ENCODE measurements around the gene NEK6.

Gene NEK6

GRCh38 chr9:124265551-124265950 is 7.8 kb downstream of the NEK6 start:
- Histone ChIP-seq H3K27ac (ENCODE audit: low read length) (no peak overlapping the region), H3K36me3 (ENCODE audit: insufficient read depth, low read depth, low read length) (no peaks in the 10 kb centered on the region), H3K4me1 (ENCODE audit: insufficient read depth, low read length) (peaks cover 16% of the 10 kb centered on the region), H3K4me3 (ENCODE audit: low read length) (no peak overlapping the region), H3K9me3 (ENCODE audit: insufficient read depth, low read depth, low read length) (no peaks in the 10 kb centered on the region), H3K27me3 (ENCODE audit: insufficient read depth, low read length) (no peaks in the 10 kb centered on the region), H3K9ac (ENCODE audit: low read depth, low read length) (no peak overlapping the region)

GRCh38 chr9:124266139-124266825 is 8.5 kb downstream of the NEK6 start:
- H3K9ac ChIP-seq (ENCODE audit: low read depth, low read length), result no peak overlapping the region
- no peaks in the 10 kb centered on the region for H3K27me3 ChIP-seq (ENCODE audit: insufficient read depth, low read length)
- no peaks in the 10 kb centered on the region for H3K36me3 ChIP-seq (ENCODE audit: insufficient read depth, low read depth, low read length)
- H3K27ac ChIP-seq (ENCODE audit: low read length), result no peak overlapping the region
- no peak overlapping the region for H3K4me3 ChIP-seq (ENCODE audit: low read length)
- no peaks in the 10 kb centered on the region for H3K9me3 ChIP-seq (ENCODE audit: insufficient read depth, low read depth, low read length)
- peaks cover 16% of the 10 kb centered on the region for H3K4me1 ChIP-seq (ENCODE audit: insufficient read depth, low read length)

DNA sequence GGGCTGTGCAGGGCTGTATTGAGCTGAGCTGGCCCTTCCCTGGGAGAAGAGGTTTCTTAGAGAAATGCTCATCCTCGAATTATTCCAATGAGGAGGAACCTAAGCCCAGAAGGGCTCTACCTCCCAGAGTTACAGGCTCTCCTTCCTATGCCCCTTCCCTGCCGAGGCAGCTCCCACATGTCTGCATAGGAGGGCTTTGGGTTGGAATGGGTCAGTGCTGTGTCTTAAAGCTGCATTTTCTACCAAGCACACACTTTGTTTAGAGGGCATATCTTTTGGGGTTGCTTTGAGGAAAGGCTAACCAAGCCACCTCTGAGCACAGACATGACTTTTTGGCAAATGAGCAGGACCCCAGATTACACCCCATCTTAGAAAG is 9.1 kb downstream of the NEK6 start:
- H3K4me3 ChIP-seq (ENCODE audit: low read length), result no peak overlapping the region
- no peaks in the 10 kb centered on the region for H3K36me3 ChIP-seq (ENCODE audit: insufficient read depth, low read depth, low read length)
- no peaks in the 10 kb centered on the region for H3K9me3 ChIP-seq (ENCODE audit: insufficient read depth, low read depth, low read length)
- H3K27ac ChIP-seq (ENCODE audit: low read length), result no peak overlapping the region
- H3K27me3 ChIP-seq (ENCODE audit: insufficient read depth, low read length), result no peaks in the 10 kb centered on the region
- no peak overlapping the region for H3K9ac ChIP-seq (ENCODE audit: low read depth, low read length)
- H3K4me1 ChIP-seq (ENCODE audit: insufficient read depth, low read length), result peaks cover 13% of the 10 kb centered on the region

- peaks cover 7% of the 10 kb centered on the region for H3K4me1 ChIP-seq (ENCODE audit: insufficient read depth, low read length)
- no peaks in the 10 kb centered on the region for H3K36me3 ChIP-seq (ENCODE audit: insufficient read depth, low read depth, low read length)
- no peak overlapping the region for H3K4me3 ChIP-seq (ENCODE audit: low read length)
- H3K9ac ChIP-seq (ENCODE audit: low read depth, low read length), result no peak overlapping the region
- no peaks in the 10 kb centered on the region for H3K9me3 ChIP-seq (ENCODE audit: insufficient read depth, low read depth, low read length)
- H3K27ac ChIP-seq (ENCODE audit: low read length), result no peak overlapping the region
- no peaks in the 10 kb centered on the region for H3K27me3 ChIP-seq (ENCODE audit: insufficient read depth, low read length)
These were observed 9.6 kb downstream of the NEK6 start for GRCh38 chr9:124267271-124267807.

DNA sequence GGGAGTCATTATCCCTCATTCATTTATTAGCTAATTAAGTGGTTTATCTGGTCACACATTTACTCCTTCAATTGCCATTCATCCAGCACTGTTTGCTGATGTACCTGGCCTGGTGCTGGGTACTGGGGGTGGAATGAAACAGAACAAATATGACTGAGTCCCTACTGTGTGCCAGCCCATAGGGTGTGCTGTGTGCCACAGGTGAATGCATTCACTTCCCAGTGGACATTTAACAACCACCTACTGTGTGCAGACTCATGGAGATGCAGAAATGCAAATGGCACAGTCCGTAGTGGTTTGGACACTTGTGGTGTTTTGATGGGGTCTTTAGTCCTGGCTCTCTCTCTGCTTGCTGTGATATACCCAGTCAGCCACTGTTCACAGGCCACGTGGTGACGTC is 10.5 kb downstream of the NEK6 start:
- H3K36me3 ChIP-seq (ENCODE audit: insufficient read depth, low read depth, low read length), result no peaks in the 10 kb centered on the region
- H3K27ac ChIP-seq (ENCODE audit: low read length), result no peak overlapping the region
- no peaks in the 10 kb centered on the region for H3K27me3 ChIP-seq (ENCODE audit: insufficient read depth, low read length)
- no peak overlapping the region for H3K9ac ChIP-seq (ENCODE audit: low read depth, low read length)
- H3K4me1 ChIP-seq (ENCODE audit: insufficient read depth, low read length), result peaks cover 2% of the 10 kb centered on the region; the same call in 1 of the 2 replicates
- no peak overlapping the region for H3K4me3 ChIP-seq (ENCODE audit: low read length)
- no peaks in the 10 kb centered on the region for H3K9me3 ChIP-seq (ENCODE audit: insufficient read depth, low read depth, low read length)

DNA sequence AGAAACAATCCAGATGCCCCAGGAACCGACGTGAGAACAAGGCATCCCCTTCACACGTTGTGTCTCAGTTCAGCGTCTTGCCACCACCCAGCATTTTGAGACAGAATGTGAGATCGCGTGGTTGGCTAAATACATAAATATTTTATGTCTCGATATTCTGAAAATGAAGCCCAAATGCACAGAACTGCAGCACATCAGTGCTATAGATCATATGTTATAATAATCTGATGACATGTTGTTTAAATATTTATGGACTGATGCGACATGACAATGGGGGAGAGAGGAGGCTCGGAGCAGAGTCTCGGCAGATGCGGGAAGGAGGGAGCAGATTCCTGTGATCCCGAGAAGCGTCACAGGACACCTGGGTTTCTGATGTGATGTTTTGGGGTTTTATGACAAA is 10.9 kb downstream of the NEK6 start:
- no peaks in the 10 kb centered on the region for H3K27me3 ChIP-seq (ENCODE audit: insufficient read depth, low read length)
- no peaks in the 10 kb centered on the region for H3K4me1 ChIP-seq (ENCODE audit: insufficient read depth, low read length)
- no peaks in the 10 kb centered on the region for H3K9me3 ChIP-seq (ENCODE audit: insufficient read depth, low read depth, low read length)
- H3K36me3 ChIP-seq (ENCODE audit: insufficient read depth, low read depth, low read length), result no peaks in the 10 kb centered on the region
- no peak overlapping the region for H3K4me3 ChIP-seq (ENCODE audit: low read length)
- H3K9ac ChIP-seq (ENCODE audit: low read depth, low read length), result no peak overlapping the region
- no peak overlapping the region for H3K27ac ChIP-seq (ENCODE audit: low read length)

DNA sequence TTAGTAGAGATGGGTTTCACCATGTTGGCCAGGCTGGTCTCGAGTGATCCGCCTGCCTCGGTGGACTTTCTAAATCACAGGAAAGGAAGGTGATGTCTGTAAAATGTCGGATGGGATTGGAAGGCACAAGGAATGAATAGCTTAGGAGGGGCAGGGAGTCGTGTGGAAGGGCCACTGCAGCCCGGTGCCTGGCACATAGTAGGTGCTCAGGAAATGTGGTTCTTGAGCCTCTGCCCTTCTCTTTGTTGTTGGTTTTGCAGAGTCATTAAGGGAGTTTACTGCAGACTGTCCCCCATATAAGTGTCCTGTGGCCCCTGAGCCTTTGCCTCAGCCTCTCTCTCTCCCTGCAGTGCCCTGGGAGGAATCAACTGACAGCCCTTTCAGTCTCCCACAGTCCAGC is 11.8 kb downstream of the NEK6 start:
- H3K4me1 ChIP-seq (ENCODE audit: insufficient read depth, low read length), result no peaks in the 10 kb centered on the region
- H3K9ac ChIP-seq (ENCODE audit: low read depth, low read length), result no peak overlapping the region
- no peak overlapping the region for H3K27ac ChIP-seq (ENCODE audit: low read length)
- no peak overlapping the region for H3K4me3 ChIP-seq (ENCODE audit: low read length)
- H3K36me3 ChIP-seq (ENCODE audit: insufficient read depth, low read depth, low read length), result no peaks in the 10 kb centered on the region
- H3K27me3 ChIP-seq (ENCODE audit: insufficient read depth, low read length), result no peaks in the 10 kb centered on the region
- H3K9me3 ChIP-seq (ENCODE audit: insufficient read depth, low read depth, low read length), result no peaks in the 10 kb centered on the region

DNA sequence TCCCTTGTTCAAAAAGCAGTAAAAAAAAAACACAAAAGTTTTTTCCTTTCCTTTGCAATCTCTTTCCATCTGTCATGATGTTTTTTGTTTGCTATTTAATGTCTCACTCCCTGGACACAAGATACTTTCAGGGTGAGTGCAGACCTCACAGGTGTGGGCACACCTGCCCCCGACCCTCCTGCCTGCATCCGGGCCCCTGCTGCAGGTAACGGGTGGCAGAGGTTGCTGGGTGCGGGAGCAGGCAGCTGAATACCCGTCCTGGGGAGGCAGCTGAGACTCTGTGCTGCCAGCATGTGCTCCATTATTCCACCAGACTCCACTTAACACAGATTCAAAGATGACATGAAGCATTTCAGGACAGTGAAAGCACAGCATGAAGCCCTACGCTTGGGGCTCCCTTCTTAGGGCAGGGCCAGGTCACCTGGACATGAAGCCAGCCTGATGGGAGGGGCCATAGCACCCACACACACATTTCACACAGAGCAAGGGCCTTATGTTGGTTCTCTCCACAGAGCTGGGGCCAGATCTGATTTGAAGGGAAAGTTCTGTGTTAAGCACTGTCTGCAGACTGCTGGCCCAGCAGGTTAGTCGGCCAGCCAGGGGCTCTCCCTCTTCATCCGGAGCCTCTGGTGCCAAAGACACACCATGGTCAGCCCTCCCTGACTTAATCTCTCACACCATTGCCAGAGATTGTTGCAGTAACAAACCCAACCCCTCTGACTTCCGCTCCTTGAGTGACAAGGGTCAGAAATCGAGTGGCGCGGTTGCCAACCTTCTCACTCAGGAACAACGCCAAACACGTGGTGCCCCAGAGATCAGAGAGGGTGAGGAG is 13.0 kb downstream of the NEK6 start:
- Histone ChIP-seq H3K4me1 (ENCODE audit: insufficient read depth, low read length) (no peaks in the 10 kb centered on the region), H3K4me3 (ENCODE audit: low read length) (no peak overlapping the region)

GRCh38 chr9:124271660-124272059 is 13.9 kb downstream of the NEK6 start:
- no peak overlapping the region for H3K9ac ChIP-seq (ENCODE audit: low read depth, low read length)
- H3K9me3 ChIP-seq (ENCODE audit: insufficient read depth, low read depth, low read length), result no peaks in the 10 kb centered on the region
- H3K36me3 ChIP-seq (ENCODE audit: insufficient read depth, low read depth, low read length), result no peaks in the 10 kb centered on the region
- H3K4me3 ChIP-seq (ENCODE audit: low read length), result no peak overlapping the region
- H3K27me3 ChIP-seq (ENCODE audit: insufficient read depth, low read length), result no peaks in the 10 kb centered on the region
- H3K4me1 ChIP-seq (ENCODE audit: insufficient read depth, low read length), result no peaks in the 10 kb centered on the region
- H3K27ac ChIP-seq (ENCODE audit: low read length), result no peak overlapping the region

More for the DNA sequence above, 13.0 kb downstream of the NEK6 start:
- Histone ChIP-seq H3K27ac (ENCODE audit: low read length) (no peak overlapping the region), H3K9ac (ENCODE audit: low read depth, low read length) (no peak overlapping the region), H3K9me3 (ENCODE audit: insufficient read depth, low read depth, low read length) (no peaks in the 10 kb centered on the region), H3K36me3 (ENCODE audit: insufficient read depth, low read depth, low read length) (no peaks in the 10 kb centered on the region), H3K27me3 (ENCODE audit: insufficient read depth, low read length) (no peaks in the 10 kb centered on the region)

GRCh38 chr9:124272118-124272517 is 14.4 kb downstream of the NEK6 start:
- no peaks in the 10 kb centered on the region for H3K36me3 ChIP-seq (ENCODE audit: insufficient read depth, low read depth, low read length)
- no peak overlapping the region for H3K27ac ChIP-seq (ENCODE audit: low read length)
- H3K9ac ChIP-seq (ENCODE audit: low read depth, low read length), result 0 out of 2 replicates have a peak overlapping the region, but pooled peaks have one; percentile 7
- H3K9me3 ChIP-seq (ENCODE audit: insufficient read depth, low read depth, low read length), result no peaks in the 10 kb centered on the region
- H3K4me3 ChIP-seq (ENCODE audit: low read length), result no peak overlapping the region
- no peaks in the 10 kb centered on the region for H3K27me3 ChIP-seq (ENCODE audit: insufficient read depth, low read length)
- no peaks in the 10 kb centered on the region for H3K4me1 ChIP-seq (ENCODE audit: insufficient read depth, low read length)

DNA sequence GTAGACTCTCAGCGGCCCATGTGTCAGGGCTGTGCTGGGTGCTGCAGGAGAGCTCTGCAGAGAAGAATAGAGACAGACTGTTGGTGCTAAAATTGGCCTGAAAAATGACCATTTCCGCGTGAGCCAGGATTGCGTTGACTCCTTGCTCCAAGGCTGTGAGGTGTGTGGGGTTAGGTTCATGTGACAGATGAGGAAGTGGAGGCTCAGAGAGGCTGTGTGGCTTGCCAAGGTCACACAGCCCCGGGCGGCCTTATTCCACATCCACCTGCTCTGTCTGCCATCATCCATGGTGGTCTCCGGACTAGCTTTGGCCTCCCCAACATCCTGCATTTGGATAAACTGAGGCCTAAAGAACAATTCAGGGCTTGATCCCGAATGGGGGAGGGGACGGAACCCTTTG is 15.2 kb downstream of the NEK6 start:
- Histone ChIP-seq H3K9ac (ENCODE audit: low read depth, low read length) (0 out of 2 replicates have a peak overlapping the region, but pooled peaks have one; percentile 7), H3K27ac (ENCODE audit: low read length) (no peak overlapping the region), H3K4me1 (ENCODE audit: insufficient read depth, low read length) (no peaks in the 10 kb centered on the region), H3K36me3 (ENCODE audit: insufficient read depth, low read depth, low read length) (no peaks in the 10 kb centered on the region), H3K27me3 (ENCODE audit: insufficient read depth, low read length) (no peaks in the 10 kb centered on the region), H3K4me3 (ENCODE audit: low read length) (no peak overlapping the region), H3K9me3 (ENCODE audit: insufficient read depth, low read depth, low read length) (no peaks in the 10 kb centered on the region)
